SK-N-MC (cell line): ENCODE data around the gene SERINC2.

Experiments
- EZH2 ChIP-seq: fragments of 200-600 bp; sonication (generic); IDR thresholded peaks from one replicate; pipeline ENCODE4 v1.6.1; 2017; ENCODE audit warnings: antibody characterized with exemption
- FOXP2 ChIP-seq: optimal IDR thresholded peaks from 2 replicates; pipeline ENCODE3; 2011; ENCODE audit warnings: mild to moderate bottlenecking, moderate library complexity; ENCODE audit not compliant: insufficient read depth; ENCODE audit errors: extremely low read length, control extremely low read depth
- POLR2AphosphoS5 ChIP-seq: IDR thresholded peaks from 2 replicates; pipeline ENCODE4 v1.6.1; 2012; ENCODE audit warnings: mild to moderate bottlenecking, low read depth, low read length, borderline replicate concordance

DNA sequence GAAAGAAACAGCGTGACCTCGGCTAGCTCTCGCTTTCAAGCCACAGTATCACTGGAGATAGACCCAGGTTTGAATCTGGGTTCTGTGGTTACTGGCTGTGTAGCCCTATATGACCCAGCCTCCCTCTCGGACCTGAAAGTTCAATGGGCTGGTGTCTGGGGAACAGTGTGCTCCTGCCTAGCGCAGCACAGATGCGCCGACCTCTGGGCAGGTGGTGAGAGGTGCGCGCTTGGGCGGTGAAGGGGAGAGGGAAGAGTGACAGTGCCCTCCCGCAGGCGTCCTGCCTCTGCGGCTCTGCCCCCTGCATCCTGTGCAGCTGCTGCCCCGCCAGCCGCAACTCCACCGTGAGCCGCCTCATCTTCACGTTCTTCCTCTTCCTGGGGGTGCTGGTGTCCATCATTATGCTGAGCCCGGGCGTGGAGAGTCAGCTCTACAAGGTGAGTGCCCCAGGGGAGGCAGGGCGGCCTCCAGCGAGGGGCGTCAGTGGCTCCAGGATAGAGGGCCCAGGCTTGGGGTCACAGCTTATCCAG lies 10.5 kb downstream of the SERINC2 start:
- no peak for TF ChIP-seq POLR2AphosphoS5
- TF ChIP-seq EZH2: no peak
- no peak for TF ChIP-seq FOXP2
